Hepatocyte (in vitro differentiated cells): ENCODE data around the gene EMSY. TPM values are rescaled to one million over a fixed set of nuclear protein-coding genes. Genes with fewer than 3 reads are reported as not detected.

ENCODE experiments used
- DNase-seq: peaks from one replicate; pipeline ENCODE4 v3.0.0-alpha.2; 2016; ENCODE audit warnings: low spot score
- H2AFZ ChIP-seq: fragments of 200-600 bp; sonication (generic); 2 replicates; pipeline ENCODE4 v1.6.0; 2016; ENCODE audit warnings: antibody characterized with exemption, mild to moderate bottlenecking
- H3K27ac ChIP-seq: fragments of 200-600 bp; sonication (generic); 2 replicates; pipeline ENCODE4 v1.5.1; 2016; ENCODE audit warnings: mild to moderate bottlenecking
- H3K27me3 ChIP-seq: fragments of 200-600 bp; sonication (generic); 2 replicates; pipeline ENCODE4 v1.6.1; 2016
- H3K36me3 ChIP-seq: fragments of 200-600 bp; sonication (generic); replicated peaks from 2 replicates; pipeline ENCODE4 v1.5.1; 2016; ENCODE audit warnings: low read depth; ENCODE audit not compliant: insufficient read depth
- H3K4me1 ChIP-seq: fragments of 200-600 bp; sonication (generic); 2 replicates; pipeline ENCODE4 v1.5.1; 2016; ENCODE audit warnings: mild to moderate bottlenecking, moderate library complexity; ENCODE audit not compliant: insufficient read depth
- H3K4me2 ChIP-seq: fragments of 200-600 bp; sonication (generic); 2 replicates; pipeline ENCODE4 v1.6.0; 2016
- H3K4me3 ChIP-seq: fragments of 200-600 bp; sonication (generic); 2 replicates; pipeline ENCODE4 v1.5.1; 2016; ENCODE audit warnings: mild to moderate bottlenecking
- H3K79me2 ChIP-seq: fragments of 200-600 bp; sonication (generic); 2 replicates; pipeline ENCODE4 v1.6.0; 2017; ENCODE audit warnings: mild to moderate bottlenecking
- H3K9me2 ChIP-seq: fragments of 200-600 bp; sonication (generic); replicated peaks from 2 replicates; pipeline ENCODE4 v1.6.0; 2017; ENCODE audit warnings: mild to moderate bottlenecking; ENCODE audit not compliant: insufficient read depth
- H3K9me3 ChIP-seq: fragments of 200-600 bp; sonication (generic); 2 replicates; pipeline ENCODE4 v1.5.1; 2016; ENCODE audit warnings: low read depth, mild to moderate bottlenecking
- H4K20me1 ChIP-seq: fragments of 200-600 bp; sonication (generic); 2 replicates; pipeline ENCODE4 v1.6.0; 2016; ENCODE audit warnings: mild to moderate bottlenecking; ENCODE audit not compliant: insufficient read depth, poor library complexity, severe bottlenecking
- CTCF ChIP-seq: fragments of 200-600 bp; sonication (generic); IDR thresholded peaks from 2 replicates; pipeline ENCODE4 v1.5.1; 2016; ENCODE audit warnings: antibody characterized with exemption, mild to moderate bottlenecking; ENCODE audit not compliant: poor library complexity
- EZH2 ChIP-seq: fragments of 200-600 bp; sonication (generic); IDR thresholded peaks from 2 replicates; pipeline ENCODE4 v1.6.1; 2016; ENCODE audit warnings: antibody characterized with exemption, mild to moderate bottlenecking, borderline replicate concordance
- EZH2phosphoT487 ChIP-seq: fragments of 200-600 bp; sonication (generic); IDR thresholded peaks from one replicate; pipeline ENCODE4 v1.6.1; 2018; ENCODE audit warnings: antibody characterized with exemption, mild to moderate bottlenecking, low read depth, moderate library complexity; ENCODE audit not compliant: unreplicated experiment, severe bottlenecking
- WGBS: methylation state at CpG from one replicate; pipeline ENCODE4 v1.1.6; 2016; ENCODE audit warnings: low lambda C conversion rate; ENCODE audit errors: missing lambda C conversion rate; 5-methylcytosine and 5-hydroxymethylcytosine counted together
- polyA plus RNA-seq: library from polyadenylated mRNA; unstranded; fragments of >200 nt; fragmentation: Nextera tagmentation; extraction: Ambion mirVana; gene quantifications from 2 replicates; pipeline ENCODE4 v1.2.1, GENCODE V29; 2016
- total RNA-seq: library from RNA; depleted of rRNA; stranded (reverse); fragments of >200 nt; gene quantifications from 2 replicates; pipeline ENCODE4 v1.2.3, GENCODE V29; 2014

EMSY gene
- total and polyA plus RNA-seq, 2 experiments from 2014 or later: 8.2 to 19.4 TPM

DNA sequence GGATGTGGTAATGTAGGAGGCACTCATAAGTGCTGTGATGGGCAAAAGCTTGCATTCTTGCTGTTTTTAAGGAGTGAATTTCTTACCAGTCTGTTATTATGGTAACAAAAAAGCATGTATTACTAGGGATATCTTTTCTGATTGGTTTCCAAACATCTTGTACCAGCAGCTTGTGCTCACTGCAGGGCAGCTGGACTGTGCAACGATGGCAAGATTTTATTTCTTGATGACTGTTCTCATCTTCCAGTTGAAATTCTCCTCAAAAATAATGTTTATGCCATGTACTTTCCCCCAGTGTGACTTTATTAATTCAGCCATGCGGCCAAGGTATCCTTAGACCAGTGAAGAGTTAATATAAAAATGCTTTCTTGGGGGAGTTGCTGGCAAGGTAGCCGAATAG lies 35.4 kb downstream of the EMSY start:
- Histone ChIP-seq H3K9me3 (no peaks in the 10 kb centered on the region), H2AFZ (no peak overlapping the region), H3K79me2 (peaks cover 3% of the 10 kb centered on the region), H4K20me1 (no peaks in the 10 kb centered on the region), H3K4me2 (no peak overlapping the region), H3K27me3 (no peaks in the 10 kb centered on the region), H3K4me3 (no peak overlapping the region), H3K27ac (no peak overlapping the region), H3K36me3 (peaks cover 7% of the 10 kb centered on the region), H3K4me1 (no peaks in the 10 kb centered on the region), H3K9me2 (no peaks in the 10 kb centered on the region)
- 97% methylated on average over 3 of the region's 3 CpGs for WGBS
- TF ChIP-seq EZH2phosphoT487 (no peak), CTCF (no peak), EZH2 (no peak)
- DNase-seq: no peak

DNA sequence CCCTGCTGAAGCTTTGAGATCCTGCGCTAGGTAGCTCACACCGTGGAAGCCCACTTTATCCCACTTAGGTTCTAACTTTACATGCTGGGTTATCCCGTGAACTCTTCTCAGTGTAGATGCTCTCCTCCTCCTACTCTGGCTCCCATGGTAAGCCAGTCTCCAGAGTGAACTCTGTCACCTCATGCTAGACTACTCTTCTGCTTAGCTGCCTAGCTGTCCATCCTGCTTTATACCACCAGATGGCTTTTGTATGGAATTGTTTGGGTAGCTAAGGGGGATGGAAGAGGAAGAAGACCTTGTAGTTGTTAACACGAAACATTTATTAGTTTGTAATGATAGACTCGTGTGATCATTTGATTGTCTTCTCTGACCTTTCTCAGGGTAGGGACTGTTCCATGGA lies 46.8 kb downstream of the EMSY start:
- no peak overlapping the region for H3K4me2 ChIP-seq
- H2AFZ ChIP-seq: no peak overlapping the region
- H3K27me3 ChIP-seq: no peaks in the 10 kb centered on the region
- TF ChIP-seq EZH2 (no peak), EZH2phosphoT487 (no peak), CTCF (no peak)
- no peaks in the 10 kb centered on the region for H3K36me3 ChIP-seq
- WGBS: 96% methylated on average over 5 of the region's 5 CpGs
- no peak for DNase-seq
- H3K4me1 ChIP-seq: no peaks in the 10 kb centered on the region
- no peaks in the 10 kb centered on the region for H4K20me1 ChIP-seq
- H3K9me3 ChIP-seq: no peaks in the 10 kb centered on the region
- no peaks in the 10 kb centered on the region for H3K79me2 ChIP-seq
- no peak overlapping the region for H3K4me3 ChIP-seq
- H3K9me2 ChIP-seq: no peaks in the 10 kb centered on the region
- H3K27ac ChIP-seq: no peak overlapping the region

DNA sequence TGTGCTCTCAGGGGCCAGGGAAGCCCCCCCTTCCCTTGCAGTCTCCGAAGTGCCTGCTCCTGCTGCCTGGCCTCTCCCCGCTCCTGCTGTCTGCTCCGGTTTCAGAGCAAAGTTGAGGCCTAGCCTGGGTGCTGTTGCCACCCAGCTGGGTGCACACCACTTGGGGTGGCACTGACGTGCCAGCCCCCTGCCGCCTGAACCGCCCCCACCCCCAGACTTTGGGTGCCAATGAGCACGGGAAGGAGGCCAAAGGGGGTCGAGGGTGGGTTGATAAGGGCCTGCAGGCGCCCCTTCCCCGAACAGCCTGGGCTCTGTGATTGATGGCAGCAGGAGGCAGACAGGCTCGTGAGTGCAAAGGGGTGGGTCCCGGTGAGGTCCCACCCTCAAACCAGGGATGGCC lies 48.2 kb downstream of the EMSY start:
- Histone ChIP-seq H3K36me3 (no peaks in the 10 kb centered on the region), H3K4me1 (no peaks in the 10 kb centered on the region), H3K4me2 (no peak overlapping the region), H3K27ac (no peak overlapping the region), H3K79me2 (no peaks in the 10 kb centered on the region), H2AFZ (no peak overlapping the region), H4K20me1 (no peaks in the 10 kb centered on the region), H3K4me3 (no peak overlapping the region), H3K9me3 (no peaks in the 10 kb centered on the region), H3K27me3 (no peaks in the 10 kb centered on the region), H3K9me2 (no peaks in the 10 kb centered on the region)
- no peak for DNase-seq
- TF ChIP-seq EZH2 (no peak), EZH2phosphoT487 (no peak), CTCF (no peak)
- WGBS: 93% methylated on average over 10 of the region's 12 CpGs
